Liver (tissue), 9 donors: ENCODE measurements around the gene SLC35C1. TPM values are rescaled to one million over a fixed set of nuclear protein-coding genes. Genes with fewer than 3 reads are reported as not detected.

Source experiments
- DNase-seq: peaks from one replicate; pipeline ENCODE4 v3.0.0-alpha.2; 2017; ENCODE audit warnings: low spot score
- H3K27ac ChIP-seq, 2 donors: one replicate each; pipeline ENCODE4 v1.7.0; 2013; ENCODE audit warnings: inconsistent platforms in 2 of 2, low read length in 2 of 2, control low read depth in 1 of 2, low read depth in 1 of 2, mild to moderate bottlenecking in 1 of 2
- H3K27me3 ChIP-seq, 4 donors: one replicate each; pipeline versions ENCODE4 v1.6.1 to v1.7.0; 2013; ENCODE audit warnings: low read length in 3 of 4, inconsistent platforms in 1 of 4, mild to moderate bottlenecking in 1 of 4, moderate library complexity in 1 of 4; ENCODE audit not compliant: control insufficient read depth in 4 of 4, insufficient read depth in 4 of 4
- H3K36me3 ChIP-seq, 4 donors: one replicate each; pipeline versions ENCODE4 v1.6.1 to v1.7.0; 2013; ENCODE audit warnings: low read length in 3 of 4, mild to moderate bottlenecking in 3 of 4, low read depth in 1 of 4, moderate library complexity in 1 of 4; ENCODE audit not compliant: control insufficient read depth in 4 of 4, insufficient read depth in 3 of 4
- H3K4me1 ChIP-seq, 4 donors: one replicate each; pipeline versions ENCODE4 v1.6.1 to v1.7.0; 2013; ENCODE audit warnings: low read length in 3 of 4, mild to moderate bottlenecking in 3 of 4, moderate library complexity in 1 of 4; ENCODE audit not compliant: control insufficient read depth in 4 of 4, insufficient read depth in 4 of 4
- H3K4me3 ChIP-seq, 3 donors: one replicate each; pipeline versions ENCODE4 v1.6.1 to v1.7.0; 2013; ENCODE audit warnings: low read length in 3 of 3, control low read depth in 1 of 3, low read depth in 1 of 3, mild to moderate bottlenecking in 1 of 3
- H3K9ac ChIP-seq, 2 donors: one replicate each; pipeline ENCODE4 v1.7.0; 2013; ENCODE audit warnings: low read length in 2 of 2, mild to moderate bottlenecking in 2 of 2, moderate library complexity in 2 of 2, control low read depth in 1 of 2, low read depth in 1 of 2
- H3K9me3 ChIP-seq, 4 donors: one replicate each; pipeline versions ENCODE4 v1.6.1 to v1.7.0; 2013; ENCODE audit warnings: low read length in 3 of 4; ENCODE audit not compliant: control insufficient read depth in 4 of 4
- EGR1 ChIP-seq, 2 donors: IDR thresholded peaks; 2 replicates each; pipeline ENCODE4 v1.6.1; 2016 to 2018; ENCODE audit warnings: antibody characterized with exemption in 2 of 2, low read depth in 2 of 2
- FOXA1 ChIP-seq: IDR thresholded peaks from 2 replicates; pipeline ENCODE4 v1.6.1; 2016; ENCODE audit warnings: antibody characterized with exemption
- FOXA2 ChIP-seq: IDR thresholded peaks from 2 replicates; pipeline ENCODE4 v1.6.1; 2016; ENCODE audit warnings: antibody characterized with exemption
- GABPA ChIP-seq, 2 donors: IDR thresholded peaks in 1 of 2; conservative IDR thresholded peaks in 1 of 2; 2 replicates each; pipeline ENCODE4 v1.6.1; 2016; ENCODE audit warnings: antibody characterized with exemption in 2 of 2, mild to moderate bottlenecking in 1 of 2, moderate library complexity in 1 of 2
- HNF4A ChIP-seq, 2 donors: conservative IDR thresholded peaks; 2 replicates each; pipeline ENCODE4 v1.6.1; 2016; ENCODE audit warnings: antibody characterized with exemption in 2 of 2, mild to moderate bottlenecking in 2 of 2
- HNF4G ChIP-seq: IDR thresholded peaks from 2 replicates; pipeline ENCODE4 v1.6.1; 2016; ENCODE audit warnings: antibody characterized with exemption
- JUND ChIP-seq, 2 donors: IDR thresholded peaks; 2 replicates each; pipeline ENCODE4 v1.6.1; 2016; ENCODE audit warnings: antibody characterized with exemption in 2 of 2
- RAD21 ChIP-seq, 2 donors: IDR thresholded peaks; 2 replicates each; pipeline ENCODE4 v1.6.1; 2016; ENCODE audit warnings: antibody characterized with exemption in 2 of 2, mild to moderate bottlenecking in 2 of 2
- RXRA ChIP-seq, 2 donors: IDR thresholded peaks; 2 replicates each; pipeline ENCODE4 v1.6.1; 2017 to 2018; ENCODE audit warnings: antibody characterized with exemption in 2 of 2, mild to moderate bottlenecking in 1 of 2
- SP1 ChIP-seq: IDR thresholded peaks from 2 replicates; pipeline ENCODE4 v1.6.1; 2018; ENCODE audit warnings: antibody characterized with exemption, mild to moderate bottlenecking
- TAF1 ChIP-seq: conservative IDR thresholded peaks from 2 replicates; pipeline ENCODE4 v1.6.1; 2016; ENCODE audit warnings: antibody characterized with exemption, mild to moderate bottlenecking
- YY1 ChIP-seq: IDR thresholded peaks from 2 replicates; pipeline ENCODE4 v1.6.1; 2016; ENCODE audit warnings: antibody characterized with exemption, mild to moderate bottlenecking
- WGBS: extraction: QIAGEN DNeasy Blood & Tissue Kit; methylation state at CpG from one replicate; pipeline ENCODE4 v1.1.7; 2013; 5-methylcytosine and 5-hydroxymethylcytosine counted together
- polyA plus RNA-seq, 2 donors: library from polyadenylated mRNA; stranded (reverse) in 1 of 2; unstranded in 1 of 2; fragments of 200-250 nt in 1 of 2; fragments of >200 nt in 1 of 2; fragmentation: Nextera tagmentation in 1 of 2; extraction: Ambion mirVana in 1 of 2; gene quantifications; one replicate each; pipeline versions ENCODE4 v1.2.1 to v1.2.3, GENCODE V29; 2013 to 2015
- total RNA-seq, 2 donors: library from RNA; depleted of rRNA; stranded (reverse); fragments of >200 nt; gene quantifications; one replicate each; pipeline ENCODE4 v1.2.3, GENCODE V29; 2014
- TF ChIP-seq, protein P1 (sequence below): IDR thresholded peaks from 2 replicates; pipeline ENCODE4 v1.6.1; 2016; ENCODE audit warnings: antibody characterized with exemption
- TF ChIP-seq, protein P2 (sequence below): IDR thresholded peaks from 2 replicates; pipeline ENCODE4 v1.6.1; 2016; ENCODE audit warnings: antibody characterized with exemption, mild to moderate bottlenecking
- TF ChIP-seq, protein P3 (sequence below): IDR thresholded peaks from 2 replicates; pipeline ENCODE4 v1.6.1; 2016; ENCODE audit warnings: antibody characterized with exemption
- TF ChIP-seq, protein P4 (sequence below): IDR thresholded peaks from 2 replicates; pipeline ENCODE4 v1.6.1; 2016; ENCODE audit warnings: antibody characterized with exemption
- TF ChIP-seq, protein P5 (sequence below): fragments of 150-350 bp; IDR thresholded peaks from 2 replicates; pipeline ENCODE4 v1.5.1; 2017; ENCODE audit warnings: improper control_type of control experiment, low read depth, low read length; ENCODE audit not compliant: missing input control
- donor health status: healthy.
- donor health status: healthy.
- donor health status: healthy.
- donor health status: healthy.
- donor health status: healthy.

SLC35C1 gene
- total and polyA plus RNA-seq, 4 donors, result 2.5 to 82.0 (median 46.1) TPM

DNA sequence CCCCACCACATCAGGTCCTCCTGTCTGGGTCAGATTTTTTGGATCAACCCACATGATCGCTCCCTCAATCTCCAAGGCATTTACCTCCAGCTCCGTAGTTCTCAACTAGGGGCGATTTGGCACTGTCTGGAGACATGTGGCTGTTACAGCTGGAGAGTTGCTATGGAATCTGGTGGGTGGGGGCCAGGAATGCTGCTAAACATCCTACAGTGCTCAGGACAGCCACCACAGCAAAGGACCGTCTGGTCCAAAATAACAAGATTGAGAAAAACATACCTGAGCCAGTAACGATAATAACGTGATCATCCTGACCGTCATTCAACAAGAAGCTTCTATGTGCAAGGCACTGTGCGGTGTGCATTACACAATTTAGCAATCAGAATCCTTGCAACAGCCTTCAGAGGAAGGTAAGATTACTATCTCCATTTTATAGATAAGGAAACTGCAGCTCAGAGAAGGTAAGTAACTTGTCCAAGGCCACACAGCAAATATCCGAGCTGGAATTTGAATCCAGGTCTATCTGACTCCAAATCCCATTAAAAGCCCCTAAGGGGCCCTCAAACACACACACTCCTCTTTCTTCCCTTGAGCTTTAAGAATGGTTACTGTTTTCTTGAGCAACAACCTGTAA, 28.0 kb downstream of the SLC35C1 start:
- Histone ChIP-seq H3K4me1 (peaks cover 0 to 4% (median 3%) of the 10 kb centered on the region in 4 donors), H3K9me3 (no peaks in the 10 kb centered on the region), H3K27me3 (no peaks in the 10 kb centered on the region), H3K4me3 (no peak overlapping the region), H3K27ac (no peak overlapping the region), H3K9ac (no peak overlapping the region), H3K36me3 (no peaks in the 10 kb centered on the region)
- DNase-seq, result no peak
- TF ChIP-seq GABPA (IDR thresholded peaks at IDR 0.05 in 1 of 2, conservative IDR thresholded peaks at IDR 0.05 in 1 of 2) (no peak), TAF1 (no peak), EGR1 (IDR thresholded peaks at IDR 0.05; ENCODE audit: low read depth in 2 of 2) (no peak), YY1 (no peak), HNF4A (conservative IDR thresholded peaks at IDR 0.05) (no peak), RAD21 (IDR thresholded peaks at IDR 0.05) (no peak), JUND (IDR thresholded peaks at IDR 0.05) (no peak), HNF4G (no peak), SP1 (no peak), RXRA (IDR thresholded peaks at IDR 0.05) (no peak), FOXA1 (no peak), FOXA2 (no peak)
- TF ChIP-seq, protein P1, sequence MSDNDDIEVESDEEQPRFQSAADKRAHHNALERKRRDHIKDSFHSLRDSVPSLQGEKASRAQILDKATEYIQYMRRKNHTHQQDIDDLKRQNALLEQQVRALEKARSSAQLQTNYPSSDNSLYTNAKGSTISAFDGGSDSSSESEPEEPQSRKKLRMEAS, result no peak
- TF ChIP-seq, protein P2, sequence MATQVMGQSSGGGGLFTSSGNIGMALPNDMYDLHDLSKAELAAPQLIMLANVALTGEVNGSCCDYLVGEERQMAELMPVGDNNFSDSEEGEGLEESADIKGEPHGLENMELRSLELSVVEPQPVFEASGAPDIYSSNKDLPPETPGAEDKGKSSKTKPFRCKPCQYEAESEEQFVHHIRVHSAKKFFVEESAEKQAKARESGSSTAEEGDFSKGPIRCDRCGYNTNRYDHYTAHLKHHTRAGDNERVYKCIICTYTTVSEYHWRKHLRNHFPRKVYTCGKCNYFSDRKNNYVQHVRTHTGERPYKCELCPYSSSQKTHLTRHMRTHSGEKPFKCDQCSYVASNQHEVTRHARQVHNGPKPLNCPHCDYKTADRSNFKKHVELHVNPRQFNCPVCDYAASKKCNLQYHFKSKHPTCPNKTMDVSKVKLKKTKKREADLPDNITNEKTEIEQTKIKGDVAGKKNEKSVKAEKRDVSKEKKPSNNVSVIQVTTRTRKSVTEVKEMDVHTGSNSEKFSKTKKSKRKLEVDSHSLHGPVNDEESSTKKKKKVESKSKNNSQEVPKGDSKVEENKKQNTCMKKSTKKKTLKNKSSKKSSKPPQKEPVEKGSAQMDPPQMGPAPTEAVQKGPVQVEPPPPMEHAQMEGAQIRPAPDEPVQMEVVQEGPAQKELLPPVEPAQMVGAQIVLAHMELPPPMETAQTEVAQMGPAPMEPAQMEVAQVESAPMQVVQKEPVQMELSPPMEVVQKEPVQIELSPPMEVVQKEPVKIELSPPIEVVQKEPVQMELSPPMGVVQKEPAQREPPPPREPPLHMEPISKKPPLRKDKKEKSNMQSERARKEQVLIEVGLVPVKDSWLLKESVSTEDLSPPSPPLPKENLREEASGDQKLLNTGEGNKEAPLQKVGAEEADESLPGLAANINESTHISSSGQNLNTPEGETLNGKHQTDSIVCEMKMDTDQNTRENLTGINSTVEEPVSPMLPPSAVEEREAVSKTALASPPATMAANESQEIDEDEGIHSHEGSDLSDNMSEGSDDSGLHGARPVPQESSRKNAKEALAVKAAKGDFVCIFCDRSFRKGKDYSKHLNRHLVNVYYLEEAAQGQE, result no peak
- TF ChIP-seq, protein P3, sequence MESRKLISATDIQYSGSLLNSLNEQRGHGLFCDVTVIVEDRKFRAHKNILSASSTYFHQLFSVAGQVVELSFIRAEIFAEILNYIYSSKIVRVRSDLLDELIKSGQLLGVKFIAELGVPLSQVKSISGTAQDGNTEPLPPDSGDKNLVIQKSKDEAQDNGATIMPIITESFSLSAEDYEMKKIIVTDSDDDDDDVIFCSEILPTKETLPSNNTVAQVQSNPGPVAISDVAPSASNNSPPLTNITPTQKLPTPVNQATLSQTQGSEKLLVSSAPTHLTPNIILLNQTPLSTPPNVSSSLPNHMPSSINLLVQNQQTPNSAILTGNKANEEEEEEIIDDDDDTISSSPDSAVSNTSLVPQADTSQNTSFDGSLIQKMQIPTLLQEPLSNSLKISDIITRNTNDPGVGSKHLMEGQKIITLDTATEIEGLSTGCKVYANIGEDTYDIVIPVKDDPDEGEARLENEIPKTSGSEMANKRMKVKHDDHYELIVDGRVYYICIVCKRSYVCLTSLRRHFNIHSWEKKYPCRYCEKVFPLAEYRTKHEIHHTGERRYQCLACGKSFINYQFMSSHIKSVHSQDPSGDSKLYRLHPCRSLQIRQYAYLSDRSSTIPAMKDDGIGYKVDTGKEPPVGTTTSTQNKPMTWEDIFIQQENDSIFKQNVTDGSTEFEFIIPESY, result no peak
- TF ChIP-seq, protein P4, sequence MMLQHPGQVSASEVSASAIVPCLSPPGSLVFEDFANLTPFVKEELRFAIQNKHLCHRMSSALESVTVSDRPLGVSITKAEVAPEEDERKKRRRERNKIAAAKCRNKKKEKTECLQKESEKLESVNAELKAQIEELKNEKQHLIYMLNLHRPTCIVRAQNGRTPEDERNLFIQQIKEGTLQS, result no peak
- TF ChIP-seq, protein P5, sequence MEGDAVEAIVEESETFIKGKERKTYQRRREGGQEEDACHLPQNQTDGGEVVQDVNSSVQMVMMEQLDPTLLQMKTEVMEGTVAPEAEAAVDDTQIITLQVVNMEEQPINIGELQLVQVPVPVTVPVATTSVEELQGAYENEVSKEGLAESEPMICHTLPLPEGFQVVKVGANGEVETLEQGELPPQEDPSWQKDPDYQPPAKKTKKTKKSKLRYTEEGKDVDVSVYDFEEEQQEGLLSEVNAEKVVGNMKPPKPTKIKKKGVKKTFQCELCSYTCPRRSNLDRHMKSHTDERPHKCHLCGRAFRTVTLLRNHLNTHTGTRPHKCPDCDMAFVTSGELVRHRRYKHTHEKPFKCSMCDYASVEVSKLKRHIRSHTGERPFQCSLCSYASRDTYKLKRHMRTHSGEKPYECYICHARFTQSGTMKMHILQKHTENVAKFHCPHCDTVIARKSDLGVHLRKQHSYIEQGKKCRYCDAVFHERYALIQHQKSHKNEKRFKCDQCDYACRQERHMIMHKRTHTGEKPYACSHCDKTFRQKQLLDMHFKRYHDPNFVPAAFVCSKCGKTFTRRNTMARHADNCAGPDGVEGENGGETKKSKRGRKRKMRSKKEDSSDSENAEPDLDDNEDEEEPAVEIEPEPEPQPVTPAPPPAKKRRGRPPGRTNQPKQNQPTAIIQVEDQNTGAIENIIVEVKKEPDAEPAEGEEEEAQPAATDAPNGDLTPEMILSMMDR, result no peak
- 91% methylated on average over 9 of the region's 9 CpGs for WGBS
